HG03175 (cell line): ENCODE data around the gene COMTD1.
A peak's percentile ranks its signal among the peaks of the same experiment; 100 is the strongest.
"Not testable (repeated sequence)": the region's sequence is repeated elsewhere in the genome, so short reads cannot be mapped to it uniquely, and the experiment has no call there.

Experiments used
- ATAC-seq: cut with Tn5 transposase; IDR thresholded peaks from one replicate; pipeline ENCODE4 v1.9.1; 2021; ENCODE audit warnings: mild to moderate bottlenecking, moderate library complexity; ENCODE audit not compliant: unreplicated experiment

The COMTD1 gene

DNA sequence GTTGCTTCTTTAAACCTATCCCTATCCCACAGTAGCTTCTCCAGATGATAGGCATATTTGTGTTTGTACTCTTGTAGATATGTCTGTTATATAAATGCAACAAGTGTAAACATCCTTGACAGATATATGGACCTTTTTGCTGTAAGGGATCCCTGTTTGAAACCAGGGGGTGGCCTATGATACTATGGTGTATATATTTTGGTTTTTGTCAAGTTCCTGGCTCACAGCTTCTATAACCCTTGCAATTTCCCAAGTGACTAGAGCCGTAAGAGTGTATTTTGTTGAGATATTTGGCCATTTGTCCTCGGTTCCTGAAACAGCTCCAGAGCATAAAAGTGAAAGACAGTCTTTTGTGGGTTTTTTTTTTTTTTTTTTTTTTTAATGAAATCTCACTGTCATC, 9.7 kb downstream of the COMTD1 start:
- no peak for ATAC-seq

DNA sequence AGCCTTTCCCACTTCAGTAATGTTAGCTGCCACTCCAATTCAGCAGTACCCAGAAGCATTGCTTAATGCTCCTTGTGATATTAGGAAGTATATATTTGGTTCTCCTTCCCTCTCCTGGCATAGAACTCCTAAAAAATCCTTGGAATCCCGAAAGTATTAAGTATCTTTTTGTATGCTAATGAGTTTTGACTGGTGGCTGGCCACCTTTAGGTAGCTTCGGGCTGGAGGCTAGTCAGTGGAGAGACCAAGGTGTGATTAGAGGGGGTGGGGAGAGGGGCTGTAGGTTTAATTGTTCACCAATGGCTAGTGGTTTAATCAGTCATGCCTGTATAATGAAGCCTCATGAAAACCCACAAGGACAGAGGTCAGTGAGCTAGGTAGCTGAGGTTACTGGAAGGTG, 12.2 kb downstream of the COMTD1 start:
- ATAC-seq, result no peak

DNA sequence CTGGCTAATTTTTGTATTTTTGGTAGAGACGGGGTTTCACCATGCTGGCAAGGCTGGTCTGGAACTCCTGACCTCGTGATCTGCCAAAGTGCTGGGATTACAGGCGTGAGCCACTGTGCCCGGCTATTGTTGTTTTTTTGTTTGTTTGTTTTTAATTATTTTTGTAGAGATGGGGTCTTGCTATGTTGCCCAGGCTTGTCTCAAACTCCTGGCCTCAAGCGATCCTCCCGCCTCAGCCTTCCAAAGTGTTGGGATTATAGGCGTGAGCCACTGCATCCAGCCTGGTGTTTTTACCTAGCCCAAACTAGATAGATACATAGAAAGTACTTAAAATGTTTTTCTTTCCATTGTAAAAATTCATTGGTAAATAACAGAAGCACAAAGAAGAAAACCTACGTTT, 14.3 kb downstream of the COMTD1 start:
- ATAC-seq, result not testable (repeated sequence)

DNA sequence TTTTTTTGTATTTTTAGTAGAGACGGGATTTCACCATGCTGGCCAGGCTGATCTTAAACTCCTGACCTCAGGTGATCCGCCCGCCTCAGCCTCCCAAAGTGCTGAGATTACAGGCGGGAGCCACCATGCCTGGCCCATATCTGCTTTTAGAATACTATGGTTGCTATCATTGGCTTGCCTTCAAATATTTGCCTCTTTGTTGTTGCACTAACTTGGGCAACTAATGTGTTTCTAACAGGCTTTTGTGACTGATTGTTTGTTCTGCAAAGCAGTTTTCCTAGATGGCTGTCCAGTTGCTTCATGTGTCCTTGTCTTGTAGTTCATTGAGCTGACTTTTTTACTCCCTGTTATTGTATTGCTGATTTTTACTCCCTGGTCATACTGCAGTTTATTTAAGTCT, 15.5 kb downstream of the COMTD1 start:
- ATAC-seq, result no peak

DNA sequence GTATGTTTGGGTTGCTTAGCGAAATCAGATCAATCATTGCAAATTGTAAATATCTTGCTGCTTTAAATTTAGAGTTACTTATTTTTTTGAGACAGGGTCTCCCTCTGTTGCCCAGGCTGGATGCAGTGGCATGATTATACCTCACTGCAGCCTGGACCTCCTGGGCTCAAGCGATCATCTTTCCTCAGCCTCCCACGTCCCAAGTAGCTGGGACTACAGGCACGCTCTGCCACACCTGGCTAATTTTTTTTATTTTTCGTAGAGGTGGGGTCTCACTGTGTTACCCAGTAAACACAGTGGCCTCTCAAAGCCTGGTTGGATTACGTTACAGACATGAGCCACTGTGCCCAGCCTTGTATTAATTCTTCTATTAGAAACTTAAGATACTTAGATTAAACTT, 23.4 kb downstream of the COMTD1 start:
- no peak for ATAC-seq

DNA sequence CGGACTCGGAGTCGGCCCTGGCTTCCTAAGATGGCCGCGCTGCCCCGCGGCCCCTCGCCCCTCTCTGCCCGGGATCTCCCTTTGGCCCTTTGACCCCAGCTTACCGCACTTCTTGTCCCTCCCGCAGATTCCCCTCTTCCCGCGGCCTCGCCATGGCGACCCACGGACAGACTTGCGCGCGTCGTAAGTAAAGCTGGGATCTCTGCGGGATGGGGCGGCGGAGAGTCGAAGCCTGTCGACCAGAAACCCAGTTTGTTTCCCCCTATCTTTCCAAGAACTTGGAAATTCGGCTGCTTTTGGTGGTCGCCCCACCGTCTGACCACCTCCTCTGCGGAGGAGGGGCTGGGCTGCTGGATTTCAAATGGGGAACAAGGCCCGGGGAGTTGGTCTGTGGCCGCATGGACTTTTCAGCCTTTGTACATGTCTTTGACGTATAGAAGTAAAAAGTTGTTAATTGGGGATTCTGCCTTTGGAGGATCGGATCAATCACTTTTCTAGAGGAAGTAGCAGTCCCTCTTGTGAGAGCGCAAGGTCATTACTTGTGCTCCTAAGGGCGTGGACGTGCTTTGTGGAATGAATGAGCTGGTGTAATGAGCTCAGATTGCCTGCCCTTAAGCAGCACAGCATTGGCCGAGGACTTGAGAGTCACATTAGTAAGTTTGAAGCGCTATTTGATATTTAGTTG, 24.6 kb downstream of the COMTD1 start:
- no peak for ATAC-seq

DNA sequence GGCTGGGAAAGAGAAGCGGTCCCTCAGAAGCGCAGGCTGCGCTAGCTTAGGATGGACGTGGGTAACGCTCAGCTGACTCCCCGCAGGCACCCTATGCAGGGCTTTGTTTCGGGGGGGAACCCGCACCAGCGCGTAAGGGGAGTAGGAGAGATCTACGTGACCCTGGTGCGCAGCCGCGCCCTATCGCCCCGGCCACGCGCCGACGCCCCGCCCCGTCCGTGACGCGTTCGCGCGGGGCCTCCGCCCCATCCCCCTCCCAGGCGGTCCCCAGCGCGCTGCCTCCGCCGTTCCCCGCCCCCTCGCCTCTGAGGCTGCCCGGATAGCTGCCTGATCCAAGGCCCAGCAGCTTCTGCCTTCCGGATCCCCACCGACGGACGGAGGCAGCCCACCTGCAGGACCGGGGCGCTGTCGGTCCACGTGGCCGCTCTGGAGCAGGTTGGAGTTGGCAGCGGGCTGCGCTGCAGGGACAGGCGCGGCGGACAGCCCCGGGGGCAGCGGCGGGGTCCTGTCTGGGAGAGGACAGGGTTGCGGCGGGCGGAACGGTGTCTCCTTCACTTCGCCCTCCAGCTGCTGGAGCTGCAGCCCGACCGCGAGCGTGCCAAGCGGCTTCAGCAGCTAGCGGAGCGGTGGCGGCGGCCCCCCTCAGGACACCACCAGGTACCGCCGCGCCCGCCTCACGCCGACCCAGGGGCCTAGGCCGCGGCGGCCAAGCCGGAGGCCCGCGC, 25.3 kb downstream of the COMTD1 start, which contains the start of gene VDAC2:
Gene VDAC2, plus strand, starts transcription at position 515 of the 725 bp plus-strand sequence. CDS start 363 bp downstream, outside the sequence.
- peak; percentile 84 for ATAC-seq

DNA sequence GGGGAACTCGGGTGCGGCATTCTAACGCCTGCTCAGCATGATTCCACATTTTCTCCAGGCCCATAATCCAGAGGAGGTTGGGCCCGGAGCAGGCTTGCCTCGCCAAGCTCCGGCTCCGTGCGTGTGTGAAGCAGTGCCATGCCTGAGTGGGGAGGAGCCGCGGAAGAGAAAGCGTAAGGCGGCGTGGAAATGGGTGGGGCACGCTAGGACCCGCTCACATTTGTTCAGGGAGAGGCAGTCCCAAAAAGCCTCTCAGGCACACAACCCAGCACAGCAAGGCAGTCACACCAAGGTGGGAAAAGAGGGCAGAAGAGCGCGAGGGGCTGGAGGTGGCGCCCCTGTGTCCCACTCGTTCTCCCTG, 25.9 kb downstream of the COMTD1 start:
- peak; percentile 55 for ATAC-seq

DNA sequence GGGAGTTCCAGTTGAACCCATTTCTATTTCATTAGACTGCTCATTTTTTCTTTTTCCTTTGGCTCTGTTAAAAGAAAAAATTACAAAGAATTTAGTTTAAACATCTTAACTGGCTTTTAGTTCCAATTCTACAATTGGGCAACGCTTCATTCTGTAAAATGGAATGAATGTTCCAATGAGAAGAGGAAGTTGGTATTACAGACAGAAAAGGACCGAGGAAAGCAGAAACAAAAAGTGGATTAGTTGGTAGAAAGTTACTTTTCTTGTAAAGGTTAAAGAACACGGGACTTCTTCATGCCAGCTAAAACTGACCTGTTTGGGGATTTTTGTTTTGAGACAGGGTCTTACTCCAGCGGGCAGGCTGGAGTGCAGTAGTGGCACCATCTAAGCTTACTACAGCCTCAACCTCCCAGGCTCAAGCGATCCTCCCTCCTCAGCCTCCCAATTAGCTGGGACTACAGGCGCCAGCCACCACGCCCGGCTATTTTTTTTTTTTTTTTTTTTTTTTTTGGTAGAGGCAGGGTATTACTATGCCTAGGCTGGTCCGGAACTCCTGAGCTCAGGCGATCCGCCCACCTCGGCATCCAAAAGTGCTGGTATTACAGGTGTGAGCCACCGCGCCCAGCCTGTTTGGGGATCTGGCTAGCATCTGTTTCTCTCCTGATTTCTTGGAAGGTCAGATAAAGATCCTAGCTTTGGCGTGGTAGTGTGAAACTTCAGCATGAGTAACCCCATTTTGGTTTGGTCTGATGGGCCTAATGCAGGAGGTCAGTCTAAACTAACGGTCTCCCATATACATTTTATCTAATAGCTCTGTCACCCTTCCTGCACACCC, 26.5 kb downstream of the COMTD1 start:
- no peak for ATAC-seq

DNA sequence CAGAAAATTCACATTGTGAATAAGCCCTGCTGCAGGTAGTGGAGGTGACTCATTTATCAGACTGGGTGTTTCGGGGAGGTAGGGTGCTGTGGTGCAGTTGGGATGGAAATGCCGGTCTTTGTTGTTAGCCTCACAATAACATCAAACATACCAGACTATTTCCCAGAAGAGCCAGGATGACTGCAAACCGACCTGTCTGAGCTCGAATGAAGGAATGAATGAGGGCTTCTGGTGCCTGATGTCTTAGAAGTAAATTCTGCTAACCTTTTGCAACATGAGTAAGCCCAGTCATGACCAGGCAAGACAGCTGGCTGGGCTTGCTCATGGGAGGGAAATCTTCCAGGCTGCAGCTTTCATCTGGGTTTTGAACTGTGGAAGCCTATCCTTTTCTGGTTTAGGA, 27.6 kb downstream of the COMTD1 start:
- no peak for ATAC-seq

DNA sequence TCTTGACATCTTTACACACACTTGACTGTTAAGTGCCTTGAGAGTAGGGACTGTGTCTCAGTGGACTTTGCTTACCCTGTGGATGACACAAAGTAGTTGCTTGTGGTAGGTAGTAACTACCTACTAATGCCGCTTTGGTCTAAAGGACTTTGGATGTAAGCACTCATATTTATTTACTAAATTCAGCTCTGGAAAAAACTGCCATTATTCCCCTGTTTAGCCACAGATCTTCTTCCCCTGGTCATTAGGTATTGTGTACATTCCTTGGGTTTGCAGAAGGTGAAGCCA, 28.0 kb downstream of the COMTD1 start:
- no peak for ATAC-seq

DNA sequence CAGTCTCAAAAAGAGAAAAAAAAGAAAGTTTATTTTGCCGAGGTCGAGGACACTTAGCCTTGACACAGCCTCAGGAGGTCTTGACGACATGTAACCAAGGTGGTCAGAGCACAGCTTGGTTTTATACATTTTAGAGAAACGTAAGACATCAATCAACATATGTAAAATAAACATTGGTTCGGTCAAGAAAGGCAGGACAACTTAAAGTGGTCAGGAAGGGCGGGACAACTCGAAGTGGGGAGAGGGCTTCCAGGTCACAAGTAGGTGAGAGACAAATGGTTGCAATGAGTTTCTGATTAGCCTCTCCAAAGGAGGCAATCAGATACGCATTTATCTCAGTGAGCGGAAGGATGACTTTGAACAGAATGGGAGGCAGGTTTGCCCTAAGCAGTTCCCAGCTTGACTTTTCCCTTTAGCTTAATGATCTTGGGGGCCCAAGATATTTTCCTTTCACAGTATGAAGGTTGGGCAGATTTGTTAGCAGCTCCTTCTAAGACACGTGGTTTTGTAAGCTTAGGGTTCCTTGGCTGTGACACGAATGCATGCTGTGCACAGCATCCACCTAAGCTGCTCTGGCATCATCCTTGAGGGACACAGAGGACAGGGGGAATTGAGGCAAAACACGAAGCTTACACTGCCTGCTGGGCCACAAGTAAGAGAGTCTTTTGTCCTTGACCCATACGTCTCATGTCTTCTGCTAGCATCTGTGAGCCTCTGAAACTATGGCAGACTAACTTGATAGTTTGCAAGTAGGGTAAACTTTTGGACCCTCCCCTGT, 28.5 kb downstream of the COMTD1 start:
- no peak for ATAC-seq

DNA sequence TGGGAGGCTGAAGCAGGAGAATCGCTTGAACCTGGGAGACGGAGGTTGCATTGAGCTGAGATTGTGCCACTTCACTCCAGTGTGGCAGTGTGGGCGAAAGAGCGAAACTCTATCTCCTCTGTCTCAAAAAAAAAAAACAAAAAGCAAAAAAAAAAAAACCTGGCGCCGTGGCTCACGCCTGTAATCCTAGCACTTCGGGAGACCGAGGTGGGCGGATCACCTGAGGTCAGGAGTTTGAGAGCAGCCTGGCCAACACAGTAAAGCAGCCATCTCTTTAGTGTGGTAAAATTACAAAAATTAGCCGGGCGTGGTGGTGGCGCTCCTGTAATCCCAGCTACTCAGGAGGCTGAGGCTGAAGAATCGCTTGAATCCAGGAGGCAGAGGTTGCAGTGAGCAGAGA, 29.1 kb downstream of the COMTD1 start:
- not testable (repeated sequence) for ATAC-seq

DNA sequence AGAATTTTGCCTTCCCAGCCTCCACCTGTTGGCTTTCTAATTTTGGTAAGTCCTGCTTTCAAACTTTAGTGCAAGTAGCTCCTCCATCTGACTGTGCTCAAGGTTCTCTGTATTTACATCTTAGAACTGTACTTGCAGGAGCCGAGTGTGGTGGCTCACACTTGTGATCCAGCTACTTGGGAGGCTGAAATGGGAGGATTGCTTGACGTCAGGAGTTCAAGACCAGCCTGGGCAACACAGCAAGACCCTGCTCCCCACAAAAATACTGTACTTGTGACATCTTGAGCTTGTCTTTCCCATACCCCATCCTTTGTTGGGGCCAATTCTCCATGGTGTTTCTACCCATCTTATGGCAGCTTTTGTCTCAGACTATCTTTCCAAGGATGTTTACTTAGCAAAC, 29.8 kb downstream of the COMTD1 start:
- no peak for ATAC-seq

DNA sequence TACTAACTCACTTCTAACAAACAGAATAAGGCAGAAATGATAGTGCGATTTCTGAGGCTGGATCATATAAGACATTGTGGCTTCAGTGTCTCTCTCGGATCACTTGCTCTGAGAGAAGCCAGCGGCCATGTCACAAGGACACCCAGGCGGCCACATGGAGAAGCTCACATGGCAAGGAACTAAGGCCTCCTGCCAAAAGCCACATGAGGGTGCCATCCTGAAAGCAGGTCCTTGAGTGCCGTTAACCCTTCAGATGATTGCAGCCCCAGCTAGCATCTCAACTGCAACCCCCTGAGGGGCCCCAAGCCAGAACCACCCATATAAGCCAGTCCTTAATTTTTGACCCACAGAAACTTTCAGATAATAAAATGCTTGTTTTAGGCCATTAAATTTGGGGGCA, 32.0 kb downstream of the COMTD1 start:
- no peak for ATAC-seq

DNA sequence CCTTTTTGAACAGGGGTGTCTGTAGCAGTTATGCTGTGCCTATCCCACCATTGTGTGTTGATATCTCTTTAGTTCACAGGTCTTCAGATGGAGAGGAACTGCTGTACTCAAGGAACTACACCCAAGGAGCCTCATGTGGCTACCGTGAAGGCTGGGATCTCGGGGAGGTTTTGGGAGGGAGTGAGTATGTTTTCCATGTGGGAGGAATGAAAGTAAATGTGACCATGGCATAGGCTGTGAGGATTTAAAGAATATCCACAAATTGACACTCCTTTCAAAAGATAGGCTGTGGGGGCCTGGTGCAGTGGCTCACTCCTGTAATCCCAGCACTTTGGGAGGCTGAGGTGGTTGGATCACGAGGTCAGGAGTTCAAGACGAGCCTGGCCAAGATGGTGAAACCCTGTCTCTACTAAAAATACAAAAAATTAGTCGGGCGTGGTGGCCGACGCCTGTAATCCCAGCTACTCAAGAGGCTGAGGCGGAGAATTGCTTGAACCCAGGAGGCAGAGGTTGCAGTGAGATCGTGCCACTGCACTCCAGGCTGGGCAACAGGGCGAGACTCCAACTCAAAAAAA, 32.6 kb downstream of the COMTD1 start:
- ATAC-seq, result not testable (repeated sequence)

DNA sequence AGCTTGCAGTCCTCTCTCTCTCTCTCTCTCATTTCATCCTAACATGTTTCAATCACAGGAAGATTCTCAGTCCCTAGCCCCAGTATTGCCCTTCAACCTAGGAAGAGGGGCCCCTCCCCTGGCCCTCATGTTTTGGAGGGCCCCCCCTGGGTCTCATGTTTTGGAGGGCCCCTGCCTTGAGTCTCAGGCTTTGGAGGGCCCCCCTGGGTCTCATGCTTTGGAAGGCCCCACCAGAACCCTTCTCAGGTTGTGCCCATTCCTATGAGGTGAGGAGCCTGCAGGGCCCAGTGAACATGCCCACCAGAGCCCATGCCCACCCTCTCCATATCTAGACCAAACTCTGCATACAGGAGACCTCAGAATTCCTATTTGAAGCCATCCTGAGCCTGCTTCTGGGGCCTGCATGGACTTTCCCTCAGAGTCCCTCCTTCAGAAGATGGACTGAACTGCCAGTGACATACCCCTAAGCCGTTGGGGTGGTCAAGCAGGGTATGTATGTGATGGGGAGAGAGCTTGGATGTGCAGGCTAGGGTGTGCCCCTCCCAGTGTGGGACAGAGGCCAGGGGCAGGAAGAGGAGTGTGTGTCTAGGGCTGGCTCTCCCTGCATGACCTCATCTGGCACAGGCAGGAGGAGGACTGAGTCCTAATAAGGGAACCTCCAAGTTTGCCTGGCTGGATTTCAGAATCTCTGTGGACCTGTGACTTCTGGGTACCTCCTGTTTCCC, 33.3 kb downstream of the COMTD1 start:
- no peak for ATAC-seq

DNA sequence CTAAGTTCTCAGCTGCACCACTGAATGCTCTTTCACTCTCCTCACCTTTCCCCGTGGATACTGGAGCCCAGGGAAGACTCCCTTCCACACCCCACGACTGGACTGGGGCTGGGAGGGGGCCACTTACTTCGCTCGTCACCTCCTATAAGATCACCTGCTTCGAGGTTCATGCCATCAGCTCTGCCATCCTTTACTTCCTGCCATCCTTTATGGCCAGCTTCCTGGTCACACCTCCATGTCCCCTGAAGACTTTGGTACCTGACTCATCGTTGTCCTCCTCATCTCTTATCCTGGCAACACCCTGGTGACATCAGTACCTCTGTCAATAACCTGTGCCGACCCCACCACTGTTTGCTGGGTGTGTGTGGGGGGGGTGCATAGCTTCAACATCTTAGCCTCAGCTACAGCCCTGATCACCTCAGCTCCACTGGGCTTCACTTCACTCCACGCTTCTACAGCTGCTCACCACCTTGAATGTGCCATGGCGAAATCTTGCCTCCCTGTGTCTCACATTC, 33.9 kb downstream of the COMTD1 start:
- no peak for ATAC-seq

DNA sequence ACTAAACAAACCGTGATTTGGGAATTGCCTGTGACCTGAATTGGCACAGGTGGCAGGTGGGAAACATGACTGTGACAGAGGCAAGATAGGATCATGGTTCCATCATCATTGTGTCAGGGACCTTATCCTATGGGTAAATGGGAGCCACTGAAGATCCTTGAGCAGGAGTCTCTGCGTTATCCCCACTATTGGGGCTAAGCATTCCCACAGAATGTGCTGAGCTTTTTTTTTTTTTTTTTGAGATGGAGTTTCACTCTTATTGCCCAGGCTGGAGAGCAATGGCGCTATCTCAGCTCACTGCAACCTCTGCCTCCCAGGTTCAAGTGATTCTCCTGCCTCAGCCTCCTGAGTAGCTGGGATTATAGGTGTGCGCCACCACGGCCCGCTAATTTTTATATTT, 35.8 kb downstream of the COMTD1 start:
- ATAC-seq, result not testable (repeated sequence)

DNA sequence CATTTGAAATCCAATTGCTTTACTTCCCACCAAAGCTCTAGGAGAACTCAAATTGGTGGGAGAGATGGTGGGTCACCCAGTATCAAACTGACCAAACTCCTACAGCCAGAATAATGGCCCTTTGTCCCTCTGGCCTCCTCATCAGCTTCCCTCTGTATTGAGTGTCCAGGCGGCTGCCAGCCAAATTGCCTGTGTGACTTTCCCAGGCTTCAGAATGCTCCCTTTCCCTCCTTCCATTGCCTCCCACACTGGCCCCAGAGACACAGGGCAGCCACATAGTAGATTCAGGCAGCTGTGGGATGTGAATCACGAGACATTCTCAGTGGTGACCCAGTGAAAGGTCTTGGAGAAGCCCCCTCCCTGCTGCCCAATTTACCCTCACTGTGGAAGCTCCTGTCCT, 37.9 kb downstream of the COMTD1 start:
- ATAC-seq, result no peak
